Activated naive CD8-positive, alpha-beta T cell treated with anti-CD3 and anti-CD28 coated beads, Interleukin-2, amount 50 U/mL, for 16 hours (primary cell): ENCODE results near the gene OPTN.
"Not testable (repeated sequence)": the region's sequence is repeated elsewhere in the genome, so short reads cannot be mapped to it uniquely, and the experiment has no call there.

Source experiments
- DNase-seq: peaks from one replicate; pipeline ENCODE4 v3.0.0-alpha.2; 2020; ENCODE audit warnings: low read depth, low spot score

OPTN gene

GRCh38 chr10:13120786-13121499, 21.0 kb downstream of the OPTN start:
- DNase-seq = no peak

- DNase-seq = no peak
These were observed 21.5 kb downstream of the OPTN start for GRCh38 chr10:13121500-13121854.

GRCh38 chr10:13136651-13137050, 36.7 kb downstream of the OPTN start:
- DNase-seq = no peak

GRCh38 chr10:13139150-13139549, 39.2 kb downstream of the OPTN start:
- DNase-seq = no peak

- DNase-seq = no peak
These were observed 39.7 kb downstream of the OPTN start for GRCh38 chr10:13139676-13140075.

- DNase-seq = no peak
These were observed 40.7 kb downstream of the OPTN start for GRCh38 chr10:13140627-13141190.

GRCh38 chr10:13143766-13144165, 43.8 kb downstream of the OPTN start:
- no peak for DNase-seq

- DNase-seq = no peak
These were observed 44.9 kb downstream of the OPTN start for GRCh38 chr10:13144814-13145213.

GRCh38 chr10:13146379-13146778, 46.4 kb downstream of the OPTN start:
- DNase-seq = no peak

GRCh38 chr10:13147161-13147560, 47.2 kb downstream of the OPTN start:
- no peak for DNase-seq

- DNase-seq = no peak
These were observed 52.3 kb downstream of the OPTN start for GRCh38 chr10:13152296-13152695.

- DNase-seq = not testable (repeated sequence)
These were observed 55.9 kb downstream of the OPTN start for GRCh38 chr10:13155860-13156259.

GRCh38 chr10:13158401-13158800, 58.4 kb downstream of the OPTN start:
- DNase-seq = no peak

GRCh38 chr10:13160934-13161856, 61.2 kb downstream of the OPTN start, which contains the start of gene MCM10:
Gene MCM10 (plus strand): TSS chr10:13161558. CDS start chr10:13164203, 2,645 bp downstream.
- DNase-seq = peak; percentile 92

- no peak for DNase-seq
These were observed 61.9 kb downstream of the OPTN start for GRCh38 chr10:13161857-13162271.

GRCh38 chr10:13163859-13164258, 63.9 kb downstream of the OPTN start:
- no peak for DNase-seq

GRCh38 chr10:13165177-13165576, 65.2 kb downstream of the OPTN start:
- no peak for DNase-seq

- no peak for DNase-seq
These were observed 67.6 kb downstream of the OPTN start for GRCh38 chr10:13167568-13167967.

- no peak for DNase-seq
These were observed 68.8 kb downstream of the OPTN start for GRCh38 chr10:13168781-13169180.

GRCh38 chr10:13173616-13174015, 73.7 kb downstream of the OPTN start:
- no peak for DNase-seq

- DNase-seq = no peak
These were observed 80.8 kb downstream of the OPTN start for GRCh38 chr10:13180788-13181187.

- DNase-seq = no peak
These were observed 82.5 kb downstream of the OPTN start for GRCh38 chr10:13182424-13182823.
